Measurements from ENCODE around the gene CRPPA. TPM values are rescaled to one million over a fixed set of nuclear protein-coding genes. Genes with fewer than 3 reads are reported as not detected.

Gene CRPPA
- total RNA-seq, 4 donors from 2014 or later = 0.26 to 1.9 (median 0.85) TPM

GRCh38 chr7:16402091-16402490, 19.2 kb downstream of the CRPPA start:
- intact Hi-C loops (cut with DNase I) = no loop called here
- H3K9me3 ChIP-seq = peaks cover 0 to 20% (median 8%) of the 10 kb centered on the region in 3 donors
- H3K4me3 ChIP-seq = no peak overlapping the region
- TF ChIP-seq POLR2A (IDR thresholded peaks at IDR 0.05) = no peak
- no peak for TF ChIP-seq CTCF (IDR thresholded peaks at IDR 0.05)
- no peaks in the 10 kb centered on the region for H3K36me3 ChIP-seq
- no peak overlapping the region for H3K27ac ChIP-seq
- no peak for DNase-seq
- no peaks in the 10 kb centered on the region for H3K4me1 ChIP-seq
- no peaks in the 10 kb centered on the region for H3K27me3 ChIP-seq

- intact Hi-C loops (cut with DNase I) = no loop called here
These were observed 20.5 kb downstream of the CRPPA start for GRCh38 chr7:16400893-16401275.

DNA sequence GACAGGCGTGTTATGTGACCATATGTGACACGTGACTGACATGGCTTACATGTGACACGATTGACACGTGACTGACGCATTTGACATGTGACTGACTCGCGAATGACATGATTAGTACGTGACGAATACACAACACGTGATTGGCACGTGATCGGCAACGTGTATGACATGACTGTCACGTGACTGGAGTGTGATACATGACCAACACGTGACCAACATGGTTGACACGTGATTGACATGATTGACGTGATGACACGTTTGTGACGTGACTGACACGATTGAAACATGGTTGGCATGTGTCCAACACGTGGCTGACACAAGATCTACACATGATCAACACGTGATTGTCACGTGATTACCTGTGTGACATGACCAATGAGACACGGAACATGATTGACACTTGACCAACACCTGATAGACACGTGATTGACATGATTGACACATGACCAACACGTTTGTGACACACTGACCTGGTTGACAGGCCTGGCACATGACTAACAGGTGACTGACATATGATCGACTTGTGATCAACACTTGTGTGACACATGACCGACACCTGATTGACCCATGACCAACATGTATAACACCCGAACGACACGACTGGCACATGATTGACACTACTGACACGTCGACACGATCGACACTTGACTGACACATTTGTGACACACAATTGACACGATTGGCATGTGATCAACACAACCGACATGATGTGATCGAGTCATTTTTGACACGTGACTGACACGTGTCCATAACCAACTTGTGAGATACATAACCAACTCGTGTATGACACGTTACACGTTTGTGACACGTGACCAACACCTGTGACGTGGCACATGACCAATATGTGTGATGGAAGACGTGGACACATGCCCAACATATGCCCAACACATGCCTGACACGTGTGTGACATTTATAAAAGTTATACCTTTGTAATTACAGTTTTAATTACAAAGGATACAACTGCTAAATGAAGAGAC, 21.1 kb downstream of the CRPPA start:
- Histone ChIP-seq H3K4me1 (peaks cover 0 to under 1% (median 0%) of the 10 kb centered on the region in 3 donors), H3K36me3 (no peaks in the 10 kb centered on the region), H3K27me3 (no peaks in the 10 kb centered on the region), H3K9me3 (peaks cover 0 to 20% (median 8%) of the 10 kb centered on the region in 3 donors), H3K4me3 (no peak overlapping the region), H3K27ac (no peak overlapping the region)
- no peak for DNase-seq
- no peak for TF ChIP-seq POLR2A (IDR thresholded peaks at IDR 0.05)
- no peak for TF ChIP-seq CTCF (IDR thresholded peaks at IDR 0.05)
- 91 to 93% methylated on average over 45 to 47 of the region's 47 CpGs for WGBS, 2 donors
- intact Hi-C loops (cut with DNase I) = no loop called here

More at GRCh38 chr7:16400893-16401275, 20.5 kb downstream of the CRPPA start:
- H3K27me3 ChIP-seq = no peaks in the 10 kb centered on the region
- no peak overlapping the region for H3K27ac ChIP-seq
- H3K4me3 ChIP-seq = no peak overlapping the region
- TF ChIP-seq CTCF (IDR thresholded peaks at IDR 0.05) (no peak), POLR2A (IDR thresholded peaks at IDR 0.05) (no peak)
- peaks cover 0 to 20% (median 8%) of the 10 kb centered on the region in 3 donors for H3K9me3 ChIP-seq
- DNase-seq = no peak
- no peaks in the 10 kb centered on the region for H3K36me3 ChIP-seq
- no peaks in the 10 kb centered on the region for H3K4me1 ChIP-seq

- peaks cover 0 to 7% (median 0%) of the 10 kb centered on the region in 3 donors for H3K4me1 ChIP-seq
- intact Hi-C loops (cut with DNase I) = no loop called here
- H3K9me3 ChIP-seq = peaks cover 0 to 20% (median 8%) of the 10 kb centered on the region in 3 donors
- no peak overlapping the region for H3K4me3 ChIP-seq
- DNase-seq = no peak
- no peak overlapping the region for H3K27ac ChIP-seq
- no peaks in the 10 kb centered on the region for H3K27me3 ChIP-seq
- no peaks in the 10 kb centered on the region for H3K36me3 ChIP-seq
- TF ChIP-seq CTCF (IDR thresholded peaks at IDR 0.05) (no peak), POLR2A (IDR thresholded peaks at IDR 0.05) (no peak)
- WGBS, 2 donors = 91 to 94% methylated on average over 32 of the region's 32 CpGs
These were observed 22.0 kb downstream of the CRPPA start for GRCh38 chr7:16399265-16399831.
